MM.1S (cell line): Measurements from ENCODE around the gene DNAJB6.

Source experiments
- DNase-seq: peaks from one replicate; pipeline ENCODE4 v3.0.0-alpha.2; 2015
- H2AFZ ChIP-seq: fragments of 300-600 bp; sonication (generic); 2 replicates; pipeline ENCODE4 v1.6.0; 2016; ENCODE audit warnings: antibody characterized with exemption, low read length
- H3F3A ChIP-seq: fragments of 300-600 bp; sonication (generic); 2 replicates; pipeline ENCODE4 v1.6.1; 2016; ENCODE audit warnings: mild to moderate bottlenecking, antibody characterized with exemption, low read length, moderate library complexity, mixed read lengths; ENCODE audit not compliant: insufficient read depth
- H3K27ac ChIP-seq: fragments of 300-600 bp; sonication (generic); 2 replicates; pipeline ENCODE4 v1.5.1; 2016; ENCODE audit warnings: mild to moderate bottlenecking, low read length
- H3K27me3 ChIP-seq: fragments of 300-600 bp; sonication (generic); replicated peaks from 2 replicates; pipeline ENCODE4 v1.6.0; 2016; ENCODE audit warnings: low read length; ENCODE audit not compliant: insufficient read depth
- H3K36me3 ChIP-seq: fragments of 300-600 bp; sonication (generic); replicated peaks from 2 replicates; pipeline ENCODE4 v1.6.1; 2016; ENCODE audit warnings: mild to moderate bottlenecking, low read length, mixed read lengths; ENCODE audit not compliant: insufficient read depth
- H3K4me1 ChIP-seq: fragments of 300-600 bp; sonication (generic); 2 replicates; pipeline ENCODE4 v1.6.1; 2016; ENCODE audit warnings: low read length, mixed read lengths
- H3K4me2 ChIP-seq: fragments of 300-600 bp; sonication (generic); 2 replicates; pipeline ENCODE4 v1.6.0; 2016; ENCODE audit warnings: low read depth, low read length
- H3K4me3 ChIP-seq: fragments of 300-600 bp; sonication (generic); 2 replicates; pipeline ENCODE4 v1.5.1; 2016; ENCODE audit warnings: low read length, mixed read lengths
- H3K79me2 ChIP-seq: fragments of 300-600 bp; sonication (generic); 2 replicates; pipeline ENCODE4 v1.6.1; 2016; ENCODE audit warnings: mixed run types, low read length, mixed read lengths
- H3K9ac ChIP-seq: fragments of 300-600 bp; sonication (generic); 2 replicates; pipeline ENCODE4 v1.6.1; 2016; ENCODE audit warnings: low read length, mixed read lengths
- H3K9me2 ChIP-seq: fragments of 300-600 bp; sonication (generic); replicated peaks from 2 replicates; pipeline ENCODE4 v1.6.1; 2016; ENCODE audit warnings: mild to moderate bottlenecking, low read length, mixed read lengths; ENCODE audit not compliant: insufficient read depth
- H3K9me3 ChIP-seq: fragments of 300-600 bp; sonication (generic); replicated peaks from 2 replicates; pipeline ENCODE4 v1.6.1; 2016; ENCODE audit warnings: mild to moderate bottlenecking, low read length, mixed read lengths; ENCODE audit not compliant: insufficient read depth
- H4K20me1 ChIP-seq: fragments of 300-600 bp; sonication (generic); 2 replicates; pipeline ENCODE4 v1.6.1; 2016; ENCODE audit warnings: mild to moderate bottlenecking, low read length, moderate library complexity, mixed read lengths; ENCODE audit not compliant: insufficient read depth
- EZH2 ChIP-seq: fragments of 300-600 bp; sonication (generic); optimal IDR thresholded peaks from 2 replicates; pipeline ENCODE3; 2017; ENCODE audit warnings: low read depth, mild to moderate bottlenecking, antibody characterized with exemption, low read length, mixed read lengths
- EZH2phosphoT487 ChIP-seq: fragments of 300-600 bp; sonication (generic); IDR thresholded peaks from 2 replicates; pipeline ENCODE4 v1.6.1; 2018; ENCODE audit warnings: antibody characterized with exemption, low read length
- TF ChIP-seq, protein P1 (sequence below): fragments of 300-600 bp; sonication (generic); IDR thresholded peaks from 2 replicates; pipeline ENCODE4 v1.5.1; 2016; ENCODE audit warnings: antibody characterized with exemption, low read length, mixed read lengths

The DNAJB6 gene

GRCh38 chr7:157432541-157432956, 95.7 kb downstream of the DNAJB6 start:
- Histone ChIP-seq H3K27me3 (peaks cover 72% of the 10 kb centered on the region), H3K9ac (no peak overlapping the region), H3K9me2 (no peaks in the 10 kb centered on the region), H3F3A (no peaks in the 10 kb centered on the region), H2AFZ (no peak overlapping the region), H3K9me3 (no peaks in the 10 kb centered on the region), H4K20me1 (no peaks in the 10 kb centered on the region), H3K79me2 (no peaks in the 10 kb centered on the region), H3K27ac (no peak overlapping the region), H3K36me3 (no peaks in the 10 kb centered on the region), H3K4me1 (no peaks in the 10 kb centered on the region), H3K4me3 (no peak overlapping the region), H3K4me2 (no peak overlapping the region)
- DNase-seq = no peak
- TF ChIP-seq, protein P1, sequence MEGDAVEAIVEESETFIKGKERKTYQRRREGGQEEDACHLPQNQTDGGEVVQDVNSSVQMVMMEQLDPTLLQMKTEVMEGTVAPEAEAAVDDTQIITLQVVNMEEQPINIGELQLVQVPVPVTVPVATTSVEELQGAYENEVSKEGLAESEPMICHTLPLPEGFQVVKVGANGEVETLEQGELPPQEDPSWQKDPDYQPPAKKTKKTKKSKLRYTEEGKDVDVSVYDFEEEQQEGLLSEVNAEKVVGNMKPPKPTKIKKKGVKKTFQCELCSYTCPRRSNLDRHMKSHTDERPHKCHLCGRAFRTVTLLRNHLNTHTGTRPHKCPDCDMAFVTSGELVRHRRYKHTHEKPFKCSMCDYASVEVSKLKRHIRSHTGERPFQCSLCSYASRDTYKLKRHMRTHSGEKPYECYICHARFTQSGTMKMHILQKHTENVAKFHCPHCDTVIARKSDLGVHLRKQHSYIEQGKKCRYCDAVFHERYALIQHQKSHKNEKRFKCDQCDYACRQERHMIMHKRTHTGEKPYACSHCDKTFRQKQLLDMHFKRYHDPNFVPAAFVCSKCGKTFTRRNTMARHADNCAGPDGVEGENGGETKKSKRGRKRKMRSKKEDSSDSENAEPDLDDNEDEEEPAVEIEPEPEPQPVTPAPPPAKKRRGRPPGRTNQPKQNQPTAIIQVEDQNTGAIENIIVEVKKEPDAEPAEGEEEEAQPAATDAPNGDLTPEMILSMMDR = no peak

GRCh38 chr7:157432957-157433576, 96.3 kb downstream of the DNAJB6 start:
- Histone ChIP-seq H3K4me3 (no peak overlapping the region), H2AFZ (no peak overlapping the region), H3K27me3 (peaks cover 69% of the 10 kb centered on the region), H4K20me1 (no peaks in the 10 kb centered on the region), H3K9me2 (no peaks in the 10 kb centered on the region), H3F3A (no peaks in the 10 kb centered on the region), H3K9me3 (no peaks in the 10 kb centered on the region), H3K4me1 (no peaks in the 10 kb centered on the region), H3K79me2 (no peaks in the 10 kb centered on the region), H3K4me2 (no peak overlapping the region), H3K27ac (no peak overlapping the region), H3K9ac (no peak overlapping the region), H3K36me3 (no peaks in the 10 kb centered on the region)
- peak; percentile 21 for DNase-seq
- TF ChIP-seq EZH2 (no peak), EZH2phosphoT487 (no peak)
- TF ChIP-seq, protein P1 = peak; percentile 77

- no peaks in the 10 kb centered on the region for H3K79me2 ChIP-seq
- no peak overlapping the region for H3K4me3 ChIP-seq
- no peaks in the 10 kb centered on the region for H4K20me1 ChIP-seq
- no peaks in the 10 kb centered on the region for H3K36me3 ChIP-seq
- no peak for DNase-seq
- peaks cover 69% of the 10 kb centered on the region for H3K27me3 ChIP-seq
- H3K9me2 ChIP-seq = no peaks in the 10 kb centered on the region
- no peak overlapping the region for H2AFZ ChIP-seq
- no peaks in the 10 kb centered on the region for H3F3A ChIP-seq
- TF ChIP-seq EZH2phosphoT487 (no peak), EZH2 (no peak)
- TF ChIP-seq, protein P1 = no peak
- H3K4me1 ChIP-seq = no peaks in the 10 kb centered on the region
- no peak overlapping the region for H3K4me2 ChIP-seq
- H3K27ac ChIP-seq = no peak overlapping the region
- no peaks in the 10 kb centered on the region for H3K9me3 ChIP-seq
- H3K9ac ChIP-seq = no peak overlapping the region
Observed at GRCh38 chr7:157433628-157434027, 96.8 kb downstream of the DNAJB6 start.
